ENCODE measurements around the gene PWP2. TPM values are rescaled to one million over a fixed set of nuclear protein-coding genes. Genes with fewer than 3 reads are reported as not detected.
A peak's percentile ranks its signal among the peaks of the same experiment; 100 is the strongest.
"Not testable (repeated sequence)": the region's sequence is repeated elsewhere in the genome, so short reads cannot be mapped to it uniquely, and the experiment has no call there.

The PWP2 gene
- total RNA-seq, 1 donor from 2014 or later = 16.5 TPM

GRCh38 chr21:44134732-44135131 lies 27.5 kb downstream of the PWP2 start:
- H3K36me3 Mint-ChIP-seq (ENCODE audit: low read depth); H3K9me3 Mint-ChIP-seq; DNase-seq; H3K27ac Mint-ChIP-seq; H3K4me1 Mint-ChIP-seq; H3K27me3 Mint-ChIP-seq; intact Hi-C loops (cut with micrococcal nuclease); H3K4me3 Mint-ChIP-seq: not testable (repeated sequence)

- H3K36me3 Mint-ChIP-seq (ENCODE audit: low read depth); DNase-seq; H3K27me3 Mint-ChIP-seq; intact Hi-C loops (cut with micrococcal nuclease); H3K9me3 Mint-ChIP-seq; H3K27ac Mint-ChIP-seq; H3K4me1 Mint-ChIP-seq; H3K4me3 Mint-ChIP-seq: not testable (repeated sequence)
These were observed 30.8 kb downstream of the PWP2 start for GRCh38 chr21:44138039-44138438.

DNA sequence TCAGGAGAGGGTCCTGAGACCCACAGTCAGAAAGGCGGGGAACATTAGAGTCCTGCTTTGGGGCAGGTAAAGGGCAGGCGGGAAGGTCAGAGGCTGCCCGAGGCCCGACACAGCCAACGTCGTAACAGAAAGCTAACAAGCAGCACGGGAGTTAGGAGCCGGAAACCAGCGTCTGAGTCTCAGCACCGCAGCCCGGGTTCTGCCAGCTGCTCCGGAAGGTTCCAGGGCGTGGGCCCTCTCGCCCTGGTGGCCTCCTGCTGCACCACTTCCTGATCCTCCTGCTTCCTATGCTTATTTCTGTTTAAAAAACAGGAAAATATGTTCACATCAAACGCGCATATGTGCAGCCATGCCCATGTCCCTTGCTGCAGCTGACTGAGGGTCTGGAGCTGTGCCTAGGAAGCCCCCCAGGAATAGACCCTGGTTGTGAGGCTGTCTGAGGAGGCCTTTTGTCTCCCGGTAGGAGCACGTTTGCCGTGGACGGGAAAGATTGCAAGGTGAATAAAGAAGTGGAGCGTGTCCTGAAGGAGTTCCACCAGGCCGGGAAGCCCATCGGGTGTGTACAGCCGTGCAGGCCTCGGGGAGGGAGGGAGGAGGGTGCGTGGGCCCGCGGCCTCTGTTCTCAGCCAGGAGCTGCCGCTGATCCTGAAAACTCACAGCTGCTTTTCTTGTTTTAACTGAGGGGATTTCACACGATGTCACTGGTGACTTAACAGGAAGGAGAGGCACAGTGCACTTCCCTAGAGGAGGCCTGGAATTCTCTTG lies 32.8 kb downstream of the PWP2 start:
- intact Hi-C loops (cut with micrococcal nuclease); H3K9me3 Mint-ChIP-seq; H3K4me3 Mint-ChIP-seq; H3K27ac Mint-ChIP-seq; H3K4me1 Mint-ChIP-seq; H3K36me3 Mint-ChIP-seq (ENCODE audit: low read depth); H3K27me3 Mint-ChIP-seq: not testable (repeated sequence)
- peak; percentile 48 for DNase-seq

GRCh38 chr21:44140552-44140932 lies 33.3 kb downstream of the PWP2 start:
- DNase-seq; H3K36me3 Mint-ChIP-seq (ENCODE audit: low read depth); H3K9me3 Mint-ChIP-seq; H3K4me1 Mint-ChIP-seq; intact Hi-C loops (cut with micrococcal nuclease); H3K27ac Mint-ChIP-seq; H3K4me3 Mint-ChIP-seq; H3K27me3 Mint-ChIP-seq: not testable (repeated sequence)

DNA sequence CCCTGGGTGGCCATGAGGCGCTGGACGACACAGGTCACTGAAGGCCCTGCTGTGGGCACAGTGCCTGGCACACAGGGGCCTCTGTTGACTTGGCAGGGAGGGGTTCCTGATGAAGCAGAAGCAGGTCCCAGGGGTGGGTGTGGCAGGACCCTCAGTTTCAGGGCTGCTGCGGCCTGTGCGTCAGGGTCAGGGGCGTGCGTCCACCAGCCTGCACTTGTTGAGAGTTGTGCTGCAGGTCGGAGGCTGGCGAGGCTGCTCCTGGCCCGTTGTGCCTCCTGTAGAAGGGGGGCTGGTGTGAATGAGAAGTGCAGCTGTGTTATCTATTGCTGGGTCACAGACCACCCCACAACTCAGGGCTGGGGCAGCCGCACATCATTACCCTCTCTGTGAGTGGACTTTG lies 35.3 kb downstream of the PWP2 start:
- H3K4me3 Mint-ChIP-seq; H3K9me3 Mint-ChIP-seq; H3K36me3 Mint-ChIP-seq (ENCODE audit: low read depth); DNase-seq; H3K27ac Mint-ChIP-seq; H3K27me3 Mint-ChIP-seq; H3K4me1 Mint-ChIP-seq; intact Hi-C loops (cut with micrococcal nuclease): not testable (repeated sequence)

DNA sequence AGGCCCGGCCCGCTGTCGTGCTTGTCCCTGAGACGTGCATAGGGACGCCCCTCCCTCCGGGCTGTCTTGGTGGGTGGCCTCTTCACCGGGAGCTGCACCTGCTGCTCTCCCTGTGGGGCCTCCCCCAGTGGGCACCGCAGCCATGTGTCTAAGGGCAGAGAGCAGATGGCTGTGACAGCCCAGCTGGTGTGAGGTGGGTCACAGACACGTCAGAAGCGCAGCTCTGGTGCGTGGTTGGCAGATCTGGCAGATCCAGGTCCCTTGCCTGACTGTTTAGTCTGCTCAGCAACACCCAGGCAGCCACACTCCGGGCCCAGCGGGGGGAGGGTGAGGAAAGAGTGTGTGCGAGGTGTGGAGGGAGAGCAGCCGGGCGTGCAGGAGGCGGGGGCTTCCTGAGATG lies 36.2 kb downstream of the PWP2 start:
- intact Hi-C loops (cut with micrococcal nuclease); H3K4me1 Mint-ChIP-seq; H3K9me3 Mint-ChIP-seq; H3K27me3 Mint-ChIP-seq; H3K4me3 Mint-ChIP-seq; DNase-seq; H3K27ac Mint-ChIP-seq; H3K36me3 Mint-ChIP-seq (ENCODE audit: low read depth): not testable (repeated sequence)

DNA sequence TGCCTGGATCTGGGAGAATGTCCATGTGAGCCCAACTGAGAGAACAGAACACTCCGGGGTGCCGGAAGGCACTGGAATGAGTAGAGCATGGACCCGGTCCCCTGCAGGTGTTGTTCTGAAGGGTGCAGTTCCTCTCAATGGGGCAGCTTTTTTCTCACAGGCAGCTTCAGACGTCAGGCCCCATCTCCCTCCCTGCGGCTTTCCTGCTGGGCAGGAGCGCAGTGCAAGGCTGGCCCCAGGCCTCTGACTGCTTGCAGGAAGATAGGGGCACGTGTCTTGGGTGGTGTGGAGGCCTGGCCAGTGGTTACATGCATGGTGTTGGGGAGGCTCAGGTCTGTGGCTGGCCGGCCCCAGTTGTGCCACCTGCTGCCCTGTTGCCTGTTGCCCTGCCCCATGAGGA lies 36.8 kb downstream of the PWP2 start:
- DNase-seq; H3K27ac Mint-ChIP-seq; H3K36me3 Mint-ChIP-seq (ENCODE audit: low read depth); H3K27me3 Mint-ChIP-seq; H3K4me3 Mint-ChIP-seq; H3K9me3 Mint-ChIP-seq; intact Hi-C loops (cut with micrococcal nuclease); H3K4me1 Mint-ChIP-seq: not testable (repeated sequence)

GRCh38 chr21:44144784-44145602 lies 37.8 kb downstream of the PWP2 start:
- H3K27ac Mint-ChIP-seq; H3K36me3 Mint-ChIP-seq (ENCODE audit: low read depth); H3K4me3 Mint-ChIP-seq; H3K4me1 Mint-ChIP-seq; DNase-seq; H3K9me3 Mint-ChIP-seq; intact Hi-C loops (cut with micrococcal nuclease); H3K27me3 Mint-ChIP-seq: not testable (repeated sequence)

GRCh38 chr21:44145616-44146015 lies 38.4 kb downstream of the PWP2 start:
- H3K27me3 Mint-ChIP-seq; H3K4me3 Mint-ChIP-seq; H3K27ac Mint-ChIP-seq; H3K4me1 Mint-ChIP-seq; intact Hi-C loops (cut with micrococcal nuclease); DNase-seq; H3K9me3 Mint-ChIP-seq; H3K36me3 Mint-ChIP-seq (ENCODE audit: low read depth): not testable (repeated sequence)

- H3K36me3 Mint-ChIP-seq (ENCODE audit: low read depth); H3K27me3 Mint-ChIP-seq; H3K27ac Mint-ChIP-seq; intact Hi-C loops (cut with micrococcal nuclease); H3K4me3 Mint-ChIP-seq; H3K4me1 Mint-ChIP-seq; H3K9me3 Mint-ChIP-seq; DNase-seq: not testable (repeated sequence)
These were observed 39.9 kb downstream of the PWP2 start for GRCh38 chr21:44147108-44147507.

- H3K4me3 Mint-ChIP-seq; H3K36me3 Mint-ChIP-seq (ENCODE audit: low read depth): not testable (repeated sequence)
These were observed 43.1 kb downstream of the PWP2 start for GRCh38 chr21:44150255-44150654.

DNA sequence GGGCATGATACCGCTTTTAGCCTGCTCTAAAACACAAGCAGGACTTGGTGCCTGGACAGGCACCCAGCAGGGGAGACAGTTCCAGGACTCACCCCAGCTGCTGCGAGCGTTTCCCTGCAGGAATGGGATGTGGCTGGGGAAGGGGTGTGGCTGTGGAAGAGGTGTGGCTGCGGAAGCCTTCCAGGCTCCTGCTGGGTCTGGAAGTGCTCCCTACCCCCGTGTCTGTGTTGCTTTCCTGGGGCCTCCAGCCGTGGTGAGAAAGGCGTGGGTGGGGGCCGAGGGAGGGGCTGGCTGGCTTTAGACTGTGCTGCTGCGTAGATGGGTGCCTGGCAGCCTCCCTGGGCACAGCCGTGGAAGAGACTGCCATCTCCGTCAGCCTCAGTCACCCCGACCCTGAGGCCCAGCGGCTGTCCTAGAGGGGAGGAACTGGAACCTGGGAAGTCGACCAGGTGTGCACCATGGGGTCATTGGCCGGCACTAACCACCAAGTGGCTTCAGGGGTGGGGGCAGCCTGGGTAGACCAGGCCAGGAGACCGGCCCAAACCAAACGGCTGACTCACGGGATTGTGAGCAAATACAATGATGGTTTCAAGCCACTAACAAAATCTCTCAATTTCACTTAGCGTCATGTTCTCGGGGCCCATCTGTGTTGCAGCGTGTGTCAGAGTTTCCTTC lies 46.2 kb downstream of the PWP2 start:
- H3K9me3 Mint-ChIP-seq; H3K4me3 Mint-ChIP-seq; DNase-seq; H3K27me3 Mint-ChIP-seq; intact Hi-C loops (cut with micrococcal nuclease); H3K36me3 Mint-ChIP-seq (ENCODE audit: low read depth); H3K27ac Mint-ChIP-seq; H3K4me1 Mint-ChIP-seq: not testable (repeated sequence)

More at GRCh38 chr21:44150255-44150654, 43.1 kb downstream of the PWP2 start:
- H3K27ac Mint-ChIP-seq; DNase-seq; H3K4me1 Mint-ChIP-seq; H3K27me3 Mint-ChIP-seq; H3K9me3 Mint-ChIP-seq; intact Hi-C loops (cut with micrococcal nuclease): not testable (repeated sequence)

DNA sequence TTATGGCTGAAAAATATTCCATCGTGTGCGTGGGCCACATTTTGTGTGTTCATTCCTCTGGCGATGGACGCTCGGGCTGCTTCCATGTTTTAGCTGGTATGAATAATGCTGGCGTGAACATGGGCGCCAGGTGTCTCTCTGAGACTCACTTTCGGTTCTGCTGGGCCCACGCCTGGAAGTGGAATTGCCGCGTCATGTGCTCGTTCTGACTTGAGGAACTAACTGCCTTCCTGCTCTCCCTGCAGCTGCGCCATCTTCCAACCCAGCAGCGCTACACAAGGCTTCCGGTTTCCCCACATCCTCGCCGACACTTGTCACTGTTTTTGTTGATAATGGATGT lies 46.7 kb downstream of the PWP2 start:
- H3K36me3 Mint-ChIP-seq (ENCODE audit: low read depth); intact Hi-C loops (cut with micrococcal nuclease); H3K4me1 Mint-ChIP-seq; H3K4me3 Mint-ChIP-seq; H3K27me3 Mint-ChIP-seq; H3K9me3 Mint-ChIP-seq; H3K27ac Mint-ChIP-seq: not testable (repeated sequence)
- peak; percentile 75 for DNase-seq

DNA sequence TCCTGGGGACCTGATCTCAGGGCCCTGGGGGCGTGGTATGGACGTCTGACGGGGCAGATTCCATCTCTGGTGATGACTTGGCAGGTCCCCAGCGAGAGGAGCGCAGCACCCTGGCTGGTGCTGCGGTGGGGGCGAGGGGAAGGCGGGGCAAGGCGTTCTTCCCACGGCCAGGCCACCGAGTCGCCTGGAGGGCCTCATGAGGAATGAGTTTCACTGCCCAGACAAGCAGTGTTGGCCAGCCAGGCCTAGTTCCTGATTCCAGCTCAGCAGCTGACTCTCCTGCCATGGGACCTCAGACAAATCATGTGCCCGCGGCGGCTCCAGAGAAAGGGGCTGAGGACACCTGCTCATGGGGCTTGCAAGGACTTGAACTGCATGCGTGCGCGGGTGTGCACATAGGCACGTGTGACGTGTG lies 47.6 kb downstream of the PWP2 start:
- H3K27me3 Mint-ChIP-seq; H3K4me3 Mint-ChIP-seq; DNase-seq; H3K4me1 Mint-ChIP-seq; H3K9me3 Mint-ChIP-seq; H3K27ac Mint-ChIP-seq; H3K36me3 Mint-ChIP-seq (ENCODE audit: low read depth); intact Hi-C loops (cut with micrococcal nuclease): not testable (repeated sequence)
